ENCODE results near the gene ZBTB47.

ZBTB47 gene

DNA sequence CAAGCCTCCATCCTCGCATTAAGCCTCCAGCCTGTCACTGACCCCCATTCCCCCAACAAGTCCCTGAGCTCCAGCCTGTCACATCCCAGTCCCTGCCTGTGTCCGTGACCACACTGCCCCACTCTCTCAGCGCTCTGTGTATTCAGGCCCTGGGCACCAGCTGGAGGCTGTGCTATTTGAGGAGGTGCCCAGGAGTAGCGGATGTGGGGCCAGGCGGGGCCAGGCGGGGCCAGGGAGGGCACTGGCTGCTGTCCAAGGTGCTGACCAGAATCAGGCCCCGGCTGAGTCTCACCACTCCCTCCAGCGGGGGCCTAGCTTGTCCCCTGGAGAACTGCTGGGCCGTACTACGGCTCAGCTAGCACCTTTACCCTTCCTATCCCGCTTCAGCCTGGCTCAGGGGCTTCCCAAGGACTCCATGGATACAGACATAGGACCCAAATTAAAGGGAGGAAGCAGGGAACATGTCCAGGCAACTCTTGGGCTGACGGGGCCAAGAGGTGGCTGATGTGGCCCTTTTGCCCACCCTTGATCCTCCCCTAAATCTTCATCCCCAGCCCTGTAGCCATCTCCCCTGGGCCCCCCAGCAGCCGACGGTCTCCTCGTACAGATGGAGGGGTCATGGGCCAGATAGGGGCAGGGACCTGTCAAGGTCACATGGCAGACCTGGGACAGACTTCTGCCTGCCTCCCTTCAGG is 48.0 kb downstream of the ZBTB47 start:
- DNase-seq, result peak; percentile 44

DNA sequence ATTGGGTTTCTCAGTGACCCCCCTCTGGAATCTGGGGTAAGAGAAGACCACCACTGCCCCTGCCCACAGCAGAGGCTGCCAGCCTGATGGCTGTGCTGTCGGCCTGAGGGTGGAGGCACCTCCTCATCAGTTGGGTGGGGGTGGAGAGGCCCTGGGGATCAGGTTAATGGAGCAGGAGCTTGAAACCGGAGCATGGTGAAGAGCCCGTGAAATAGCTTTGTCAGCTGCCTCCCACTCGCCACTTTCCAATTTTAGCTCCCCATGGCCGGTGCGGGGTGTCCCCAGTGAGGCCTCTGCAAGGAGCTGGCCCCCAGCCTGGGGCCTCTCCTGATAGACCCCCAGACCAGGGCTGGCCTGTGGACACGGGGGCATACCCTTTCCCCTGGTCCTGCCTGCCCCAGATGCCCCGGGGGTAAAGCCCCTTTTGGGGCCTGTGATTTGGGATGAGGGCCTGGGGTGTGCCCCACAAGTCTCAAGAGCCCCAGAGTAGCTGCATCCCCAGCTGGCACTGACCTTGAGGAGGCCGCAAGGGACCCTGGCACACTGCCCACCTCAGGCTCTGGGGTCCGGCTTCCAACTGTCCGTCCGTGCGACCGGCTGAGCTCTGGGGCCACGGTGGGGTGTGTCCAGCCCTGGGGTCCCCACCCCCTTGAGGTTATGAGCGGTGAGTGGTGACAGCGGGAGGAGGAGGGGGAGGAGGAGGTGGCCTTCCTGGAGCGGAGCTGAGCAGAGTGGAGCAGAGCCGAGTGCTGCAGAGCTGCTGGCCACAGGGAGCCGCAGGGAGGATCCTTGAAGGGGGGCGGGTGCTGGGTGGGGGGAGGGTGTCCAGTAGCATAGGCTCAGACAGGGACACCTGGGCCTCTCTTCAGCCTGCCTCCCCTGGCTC is 48.8 kb downstream of the ZBTB47 start, which contains the start of gene HHATL:
HHATL (minus strand) TSS at position 733 of the 886 bp plus-strand sequence. CDS start 1,972 bp downstream, outside the sequence.
- DNase-seq, result no peak

DNA sequence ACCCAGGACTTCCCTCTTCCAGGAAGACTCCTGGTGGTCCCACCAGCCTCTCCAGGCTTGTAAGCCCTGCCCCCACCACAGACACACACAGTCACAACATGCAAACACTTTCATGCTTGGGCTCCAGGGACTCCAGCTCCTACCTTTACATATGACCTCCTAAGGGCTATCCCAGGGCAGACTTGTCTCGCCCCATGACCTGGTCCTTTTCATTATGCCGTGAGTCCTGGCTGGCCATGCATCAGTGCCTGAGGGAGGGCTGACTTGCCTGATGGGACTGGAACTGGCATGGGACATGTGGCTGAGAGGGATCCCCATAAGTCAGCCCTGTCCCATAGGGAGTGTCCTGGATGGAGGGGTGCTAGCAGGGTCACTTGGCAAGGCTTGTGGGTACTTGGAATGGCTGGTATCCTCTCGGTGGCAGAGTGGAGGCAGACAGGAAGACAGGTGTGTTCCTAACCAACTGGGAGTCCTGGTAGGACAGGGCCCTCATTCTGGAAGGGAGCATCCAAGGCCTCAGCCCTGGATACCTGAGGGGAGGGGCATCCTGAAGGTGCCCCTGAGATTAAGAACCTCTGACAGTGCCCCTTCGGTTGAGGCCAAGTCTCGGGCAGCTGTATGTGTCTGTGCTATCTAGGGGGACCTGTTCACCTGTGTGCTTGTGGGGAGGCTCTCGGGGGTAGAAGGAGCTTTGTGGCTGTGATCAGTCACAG is 49.6 kb downstream of the ZBTB47 start:
- no peak for DNase-seq

DNA sequence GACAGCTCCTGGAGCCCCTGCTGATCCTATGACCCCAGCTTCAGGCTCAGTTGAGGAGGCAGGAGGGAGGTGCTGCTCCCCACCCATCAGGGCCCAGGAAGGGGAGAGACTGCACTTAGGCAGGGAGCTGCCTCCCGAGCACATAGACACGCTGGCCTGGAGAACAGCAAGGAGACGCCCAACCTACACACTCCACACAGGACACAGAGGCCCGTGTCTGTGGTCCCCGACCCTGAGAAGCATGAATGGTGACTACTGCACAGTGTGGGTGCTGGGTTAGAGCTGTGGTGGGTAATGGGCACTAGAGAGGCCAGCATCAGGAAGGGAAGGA is 50.2 kb downstream of the ZBTB47 start:
- no peak for DNase-seq

DNA sequence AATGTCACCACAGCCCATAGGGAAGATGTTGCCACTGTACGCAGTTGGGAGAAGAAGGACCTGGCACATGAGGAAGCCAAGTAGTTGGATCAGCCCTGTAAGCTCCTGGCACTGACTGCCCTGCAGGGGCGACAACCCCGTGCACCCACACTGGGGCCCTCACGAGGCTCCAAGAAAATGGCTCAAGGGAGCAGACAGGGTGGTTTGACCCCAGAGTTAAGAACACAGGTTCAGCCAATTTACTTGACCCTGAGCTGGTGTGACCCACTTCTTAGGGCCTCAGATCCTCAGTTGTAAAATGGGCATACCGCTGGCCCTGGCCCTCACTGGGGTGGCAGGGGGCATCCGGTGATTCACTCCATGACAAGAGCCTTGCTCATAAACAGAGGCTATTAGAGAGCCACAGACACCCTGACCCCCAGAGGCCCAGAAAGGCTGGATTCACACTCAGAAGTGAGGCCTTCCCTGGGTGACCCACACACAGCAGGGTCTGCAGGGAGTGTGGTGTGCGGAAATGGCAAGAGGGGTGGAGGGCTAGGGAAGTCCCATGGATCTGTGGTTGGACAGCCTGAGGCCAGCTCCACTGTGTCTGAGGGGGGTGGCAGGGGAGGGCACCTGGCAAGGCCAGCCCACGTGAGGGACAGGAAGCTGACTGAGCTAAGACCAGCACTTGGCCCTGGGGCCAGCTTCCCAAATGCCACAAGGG is 50.8 kb downstream of the ZBTB47 start:
- no peak for DNase-seq

DNA sequence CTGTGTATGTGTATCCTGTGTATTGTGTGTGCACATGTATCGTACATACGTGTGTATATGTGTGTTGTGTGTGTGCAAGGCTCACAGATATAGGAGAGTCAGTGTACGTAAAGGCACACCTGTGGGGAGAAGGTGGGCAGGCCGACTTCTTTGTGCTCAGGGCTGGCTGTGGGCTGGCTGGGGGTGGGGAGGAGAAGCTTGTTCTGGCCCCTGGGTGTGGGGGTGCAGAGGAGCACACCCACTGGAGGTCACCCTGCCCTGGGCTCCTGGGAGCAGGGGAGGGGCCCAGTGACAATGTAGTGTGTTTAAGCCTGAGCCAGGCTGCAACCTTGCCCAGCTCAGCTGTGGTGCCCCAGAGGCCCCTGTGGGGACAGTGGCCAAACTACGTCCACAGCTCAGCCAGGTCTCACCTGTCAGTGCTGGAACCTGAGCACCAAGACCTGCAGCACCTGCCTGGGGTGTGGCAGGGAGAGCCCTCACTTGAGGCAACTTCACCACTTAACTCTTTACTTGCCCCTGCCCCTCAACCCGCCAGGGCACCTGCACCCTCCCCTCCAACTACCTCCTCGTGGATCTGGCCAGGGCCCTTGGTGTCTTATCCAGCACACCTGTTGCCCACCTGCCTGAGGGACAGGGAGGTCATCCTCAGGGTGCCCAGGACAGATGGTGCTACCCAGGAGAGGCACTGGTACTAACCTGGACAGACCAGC is 51.7 kb downstream of the ZBTB47 start:
- no peak for DNase-seq

DNA sequence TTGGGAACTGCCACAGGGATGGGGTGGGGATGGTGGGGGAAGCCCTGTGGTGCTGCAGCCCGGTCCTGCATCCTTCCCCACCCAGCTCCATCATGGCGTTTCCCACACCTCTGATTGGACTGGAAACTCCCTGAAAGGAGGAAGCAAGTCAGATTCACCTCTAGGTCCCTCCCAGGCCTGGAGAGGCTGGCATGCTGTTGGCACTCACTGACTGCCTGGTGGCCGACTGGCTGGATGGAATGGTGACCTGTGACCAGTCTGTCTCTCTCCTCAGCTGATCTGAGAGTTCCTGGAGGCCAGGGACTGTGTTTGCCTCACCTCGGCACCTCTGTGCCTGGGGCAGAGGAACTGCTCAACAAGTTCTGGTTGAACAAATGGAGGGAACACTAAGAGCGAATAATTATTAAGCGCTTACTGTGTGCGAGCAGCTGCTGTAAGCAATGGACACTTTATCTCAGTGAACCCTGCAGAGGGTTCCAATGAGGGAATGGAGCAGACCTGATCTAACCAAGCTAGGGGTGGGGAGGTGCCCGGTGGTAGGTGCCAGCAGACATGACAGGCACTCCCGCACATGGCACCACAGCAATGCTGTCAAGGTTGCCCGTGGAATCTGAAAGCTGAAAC is 52.6 kb downstream of the ZBTB47 start:
- no peak for DNase-seq

DNA sequence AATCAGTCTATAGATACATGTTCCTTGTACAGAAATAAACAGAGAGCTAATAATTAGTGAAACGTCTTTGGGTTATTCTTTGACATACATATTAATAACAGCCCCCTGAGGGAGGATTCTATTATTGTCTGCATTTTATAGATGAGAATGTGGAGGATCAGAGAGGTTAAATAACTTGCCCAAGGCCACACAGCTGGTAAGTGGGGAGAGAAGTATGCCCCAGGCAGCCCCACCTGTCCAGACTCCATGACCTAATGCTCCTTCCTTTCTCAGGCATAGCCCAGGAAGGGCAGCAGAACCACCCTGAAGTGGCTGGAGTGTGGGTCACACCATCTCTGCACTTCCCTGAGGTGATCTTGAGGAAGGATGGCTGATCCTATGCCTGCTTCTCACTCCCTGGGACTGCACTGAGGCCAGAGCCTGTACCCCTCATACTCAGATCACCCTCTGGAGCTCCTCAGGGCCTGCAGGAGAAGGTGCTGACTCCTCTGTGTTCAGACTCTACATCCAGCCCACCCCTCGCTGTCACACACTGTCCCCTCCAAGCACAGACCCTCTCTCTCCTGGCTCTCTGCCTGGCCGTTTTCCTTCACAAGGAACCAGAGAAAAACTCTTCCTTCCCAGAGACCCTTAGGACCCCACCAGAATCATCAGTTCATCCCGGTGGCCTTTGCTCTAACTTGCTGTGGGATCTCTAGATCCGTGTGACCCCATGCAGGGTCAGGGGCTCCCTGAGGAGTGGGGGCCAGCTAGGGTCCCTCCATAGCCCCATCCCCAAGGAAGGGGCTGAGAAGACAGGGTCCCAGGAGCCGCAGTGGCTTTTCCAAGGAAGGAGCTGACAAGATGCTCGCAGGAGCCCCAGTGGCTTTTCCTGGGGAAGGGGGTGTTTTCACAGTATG is 53.5 kb downstream of the ZBTB47 start:
- DNase-seq, result no peak

DNA sequence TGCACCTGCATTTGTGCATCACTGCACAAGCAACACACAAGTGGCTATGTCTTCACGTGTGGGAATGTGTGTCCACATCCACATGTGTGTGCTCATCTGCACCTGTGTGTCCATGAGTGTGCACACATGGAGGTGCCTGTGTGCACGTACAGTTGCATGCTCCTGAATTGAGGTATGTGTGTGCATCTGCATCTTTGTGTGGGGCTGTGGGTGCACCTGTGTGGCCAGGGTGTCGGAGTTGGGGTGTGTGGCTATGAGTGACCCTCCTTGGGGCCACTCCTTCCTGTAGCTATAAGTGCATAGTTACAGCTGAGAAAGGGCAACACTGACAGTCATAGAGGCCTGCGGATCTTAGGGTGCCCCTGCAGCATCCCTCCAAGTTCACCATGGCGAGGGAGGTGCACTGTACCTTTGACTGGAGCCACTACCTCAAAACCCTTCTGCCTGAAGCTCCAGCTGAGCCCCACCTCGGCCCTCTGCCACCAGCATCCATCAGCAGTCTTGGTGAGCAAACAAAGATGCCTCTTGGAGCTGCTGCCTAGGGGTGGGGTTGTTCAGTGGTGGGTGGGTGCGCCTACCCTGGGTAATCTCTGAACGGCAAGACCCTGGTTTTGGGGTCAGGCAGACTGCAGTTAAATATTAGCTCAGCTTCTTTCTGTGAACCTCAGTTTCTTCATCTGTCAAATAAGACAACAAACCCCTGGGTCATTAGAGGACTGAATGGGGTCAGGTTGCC is 54.3 kb downstream of the ZBTB47 start:
- no peak for DNase-seq

DNA sequence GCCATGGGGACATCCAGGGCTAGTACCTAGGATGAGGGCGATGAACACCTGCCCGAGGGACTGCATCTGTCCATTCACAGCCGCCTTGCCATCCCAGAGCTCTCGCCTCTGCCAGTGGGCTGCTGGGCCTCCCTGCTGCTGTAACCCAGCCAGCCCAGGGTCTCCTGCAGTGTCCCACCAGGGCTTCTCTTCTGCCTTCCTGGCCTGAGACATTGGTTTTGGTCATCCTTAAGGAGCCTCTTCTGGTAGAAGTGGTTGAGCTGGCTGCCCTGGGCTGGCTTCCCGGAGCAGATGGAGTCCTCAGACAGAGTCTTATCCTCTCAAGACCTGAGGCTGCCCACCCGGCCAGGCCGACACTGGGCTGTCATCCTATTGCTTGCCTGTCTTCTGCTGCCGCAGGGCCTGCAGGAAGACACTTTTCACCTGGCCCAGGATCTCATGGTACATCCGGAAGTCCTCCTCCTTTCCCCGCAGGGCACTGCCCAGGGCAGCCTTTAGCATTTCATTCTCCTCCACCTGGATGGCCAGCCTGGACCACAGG is 55.2 kb downstream of the ZBTB47 start:
- no peak for DNase-seq

DNA sequence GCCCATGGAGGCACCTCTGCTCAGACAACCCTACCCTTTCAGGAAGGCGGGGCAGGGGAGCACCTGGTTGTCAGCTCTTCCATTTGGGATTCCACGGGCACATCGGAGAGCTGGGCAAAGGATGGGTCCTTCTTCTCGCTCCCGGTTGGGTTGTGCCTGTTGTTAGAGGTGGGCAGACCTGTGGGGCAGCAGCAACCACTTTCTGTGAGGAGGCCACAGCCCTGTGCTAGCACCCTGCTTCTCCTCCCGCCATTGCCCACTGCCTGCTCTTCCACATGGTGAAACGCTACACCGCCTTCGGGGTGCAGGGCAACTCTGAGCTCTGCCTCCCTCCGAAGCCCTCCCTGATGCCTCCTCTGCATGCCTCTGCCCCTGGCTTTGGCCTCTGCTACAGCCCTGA is 56.1 kb downstream of the ZBTB47 start:
- no peak for DNase-seq

DNA sequence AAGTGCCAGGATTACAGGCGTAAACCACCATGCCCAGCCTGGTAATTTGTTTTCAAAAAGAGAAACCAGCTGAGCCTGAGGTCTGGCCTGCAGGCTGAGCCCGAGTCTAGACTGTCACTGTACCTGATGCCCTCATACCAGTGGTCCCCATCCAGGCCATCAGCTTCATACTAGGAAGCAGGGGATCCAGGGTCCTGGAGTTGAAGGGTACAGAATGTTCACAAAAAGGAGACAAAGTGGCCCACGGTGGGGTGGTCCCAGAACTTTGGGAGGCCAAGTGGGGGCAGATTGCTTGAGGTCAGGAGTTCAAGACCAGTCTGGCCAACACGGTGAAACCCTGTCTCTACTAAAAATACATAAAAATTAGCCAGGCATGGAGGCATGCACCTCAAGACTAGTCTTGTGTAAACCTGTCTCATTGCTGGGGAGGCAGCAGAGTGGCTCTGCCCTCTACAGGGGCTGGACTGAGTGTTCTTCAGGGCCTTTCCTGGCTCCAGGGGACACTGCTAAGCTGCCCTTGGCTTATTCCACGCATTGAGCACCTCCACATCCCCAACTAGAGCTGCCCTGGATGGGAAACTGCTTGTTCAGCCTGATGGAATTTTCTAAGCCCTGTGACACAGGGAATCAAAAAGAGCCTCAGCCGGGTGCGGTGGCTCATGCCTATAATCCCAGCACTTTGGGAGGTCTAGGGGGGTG is 57.0 kb downstream of the ZBTB47 start:
- no peak for DNase-seq

DNA sequence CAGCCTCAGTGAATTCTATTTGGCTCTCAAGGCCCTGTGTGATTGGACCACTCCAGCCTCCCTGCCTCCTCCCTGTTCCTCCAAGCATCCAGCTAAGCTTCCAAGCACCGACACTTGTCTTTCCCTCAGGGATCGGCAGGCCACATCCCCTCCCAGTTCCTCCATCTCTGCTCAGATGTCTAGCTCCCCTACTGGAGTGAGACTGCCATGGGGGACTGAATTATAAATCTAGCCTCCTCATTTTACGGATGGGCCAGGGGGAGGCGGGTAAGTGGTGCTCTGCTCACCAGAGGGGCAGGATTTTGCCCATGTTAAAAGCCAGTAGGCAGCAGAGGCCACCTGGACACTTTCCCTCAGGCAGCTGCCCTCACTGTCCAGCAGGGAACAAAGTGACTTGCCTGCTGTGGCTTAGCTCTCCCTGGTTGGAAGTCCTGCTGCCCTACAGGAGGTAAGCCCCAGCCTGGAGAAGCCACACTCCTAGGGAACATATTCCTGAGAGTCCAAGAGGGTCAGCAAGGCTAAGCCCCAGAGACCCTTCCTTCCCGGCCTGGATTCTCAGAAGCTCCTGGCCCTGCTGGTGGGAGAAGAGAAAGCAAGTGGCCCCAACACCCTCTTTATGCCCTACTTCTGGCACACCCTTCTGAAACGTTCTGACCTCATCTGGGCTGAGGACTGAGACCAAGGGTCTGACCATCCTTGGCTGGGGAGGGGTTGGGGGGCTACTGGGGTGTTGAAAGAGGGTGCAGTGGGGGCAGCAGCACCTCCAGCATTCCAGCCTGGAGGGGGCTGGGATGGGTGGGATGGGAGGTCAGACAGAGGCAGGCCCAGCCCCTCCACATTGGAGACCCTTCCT is 58.2 kb downstream of the ZBTB47 start:
- DNase-seq, result no peak

DNA sequence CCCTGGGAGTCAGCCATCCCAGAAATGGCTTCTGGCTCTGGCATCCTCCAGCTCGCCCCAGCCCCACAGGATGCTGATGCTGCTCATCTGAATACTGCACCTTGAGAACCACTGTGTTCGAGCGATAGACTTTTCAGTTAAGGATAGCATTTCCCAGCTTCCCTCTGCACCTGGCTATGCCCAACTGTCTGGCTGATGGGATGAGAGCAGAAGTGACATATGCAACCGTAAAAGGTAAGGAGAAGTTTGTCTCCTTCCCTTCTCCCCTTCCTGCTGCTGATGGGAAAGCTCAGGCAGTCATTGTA is 58.8 kb downstream of the ZBTB47 start:
- no peak for DNase-seq

DNA sequence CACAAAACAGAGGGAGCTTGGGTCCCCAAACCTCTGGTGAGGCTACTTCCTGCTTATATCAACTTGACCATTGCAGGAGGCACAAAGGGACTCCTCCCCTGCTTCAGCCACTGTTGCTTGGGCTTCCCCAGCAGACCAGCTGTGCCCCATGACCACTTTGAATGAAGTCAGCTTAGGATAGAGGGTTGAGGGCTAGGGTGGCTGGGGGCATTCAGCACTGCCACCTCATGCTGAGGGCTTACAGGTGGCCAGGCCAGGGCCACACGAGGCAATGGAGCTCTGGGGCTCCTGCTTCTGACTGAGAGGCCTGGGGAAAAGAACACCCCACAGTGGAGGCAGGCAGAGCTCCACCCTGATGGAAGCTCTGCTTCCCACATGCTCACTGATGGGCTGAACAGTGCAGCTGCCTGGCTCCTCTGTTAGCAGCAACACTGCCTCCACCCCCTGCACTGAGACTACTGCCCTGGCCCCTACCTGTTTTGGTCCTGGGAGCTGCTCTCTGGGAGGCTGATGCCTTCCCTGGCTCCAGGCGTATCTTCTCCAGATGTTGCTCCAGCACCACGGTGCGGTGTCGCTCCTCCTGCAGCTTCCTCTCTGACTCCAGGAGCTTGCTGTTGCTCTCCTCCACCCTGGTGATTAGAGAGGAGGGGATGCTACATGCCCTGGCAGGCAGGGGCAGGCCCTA is 59.3 kb downstream of the ZBTB47 start:
- DNase-seq, result no peak

DNA sequence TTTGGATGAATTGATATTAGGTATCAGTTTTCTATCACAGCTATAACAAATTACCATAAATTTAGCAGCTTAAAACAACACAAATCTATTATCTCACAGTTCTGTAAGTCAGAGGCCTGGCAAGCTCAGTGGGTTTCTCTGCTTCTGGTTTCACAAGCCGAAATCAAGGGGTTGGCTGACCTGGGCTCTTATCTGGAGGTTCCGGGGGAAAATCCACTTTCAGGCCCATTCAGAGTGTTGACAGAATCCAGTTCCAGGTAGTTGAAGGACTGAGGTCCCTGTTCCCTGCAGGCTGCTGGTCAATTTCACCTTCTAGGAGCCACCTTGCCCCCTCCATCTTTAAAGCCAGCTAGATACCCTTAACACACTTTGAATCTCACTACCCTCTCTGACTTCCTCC is 60.2 kb downstream of the ZBTB47 start:
- no peak for DNase-seq

DNA sequence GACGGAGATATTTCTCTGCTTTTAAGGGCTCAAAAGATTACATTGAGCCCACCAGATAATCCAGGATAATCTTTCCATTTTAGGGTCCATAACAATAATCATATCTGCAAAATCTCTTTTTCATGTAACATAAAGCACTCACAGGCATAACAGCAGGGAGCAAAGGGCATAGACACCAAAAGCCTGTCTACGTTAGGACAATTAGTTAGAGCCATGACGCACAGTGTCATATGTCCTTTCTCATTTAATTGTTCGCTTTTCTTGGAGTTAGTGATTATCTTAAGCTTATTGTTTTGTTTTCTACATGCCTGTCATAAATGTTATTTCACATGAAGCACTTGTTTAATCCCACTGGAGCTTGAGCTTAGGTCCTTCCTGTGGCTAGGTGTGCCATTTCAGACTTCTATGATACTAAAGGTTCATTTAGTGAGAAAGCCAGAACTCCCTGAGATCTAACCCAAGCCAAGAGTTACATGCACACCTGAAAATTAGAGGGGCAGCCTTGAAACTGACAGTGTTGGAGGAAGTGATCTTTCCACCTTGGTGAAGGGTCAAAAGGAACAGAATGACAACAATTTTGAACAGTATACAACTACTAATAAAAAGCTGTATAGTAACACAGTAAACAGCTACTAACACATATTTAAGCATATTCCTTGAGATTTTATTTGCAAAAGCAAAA is 60.8 kb downstream of the ZBTB47 start:
- DNase-seq, result no peak
